ENCODE data around the gene IGF1.

Gene IGF1

GRCh38 chr12:102480406-102480805, at the start of gene IGF1:
Gene IGF1 (minus strand): TSS chr12:102480563. CDS start chr12:102480381, 182 bp downstream.
- no peak for DNase-seq (ENCODE audit: low read depth in 3 of 3)

DNA sequence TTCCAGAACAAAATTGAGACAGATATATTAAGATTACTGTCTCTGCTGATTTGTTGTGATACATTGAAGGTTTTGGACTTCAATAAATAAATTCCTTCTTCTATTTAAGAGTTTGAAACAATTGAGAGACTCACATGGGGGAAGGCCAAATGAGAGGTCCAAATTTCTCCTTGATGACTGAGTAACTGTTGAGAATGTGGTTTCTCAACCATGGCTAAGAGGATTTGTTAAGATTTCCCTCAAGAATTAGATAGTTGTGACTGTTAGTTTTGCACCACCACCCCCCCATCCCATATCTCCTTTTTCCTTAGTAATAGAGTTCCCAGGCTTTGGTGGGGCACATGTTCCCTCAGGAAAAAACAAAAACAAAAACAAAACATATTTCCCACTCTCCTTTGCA, 47.7 kb upstream of the IGF1 start:
- no peak for DNase-seq (ENCODE audit: low read depth in 3 of 3)

- DNase-seq (ENCODE audit: low read depth in 3 of 3), result no peak
Measured at GRCh38 chr12:102527171-102527720, 46.9 kb upstream of the IGF1 start.

DNA sequence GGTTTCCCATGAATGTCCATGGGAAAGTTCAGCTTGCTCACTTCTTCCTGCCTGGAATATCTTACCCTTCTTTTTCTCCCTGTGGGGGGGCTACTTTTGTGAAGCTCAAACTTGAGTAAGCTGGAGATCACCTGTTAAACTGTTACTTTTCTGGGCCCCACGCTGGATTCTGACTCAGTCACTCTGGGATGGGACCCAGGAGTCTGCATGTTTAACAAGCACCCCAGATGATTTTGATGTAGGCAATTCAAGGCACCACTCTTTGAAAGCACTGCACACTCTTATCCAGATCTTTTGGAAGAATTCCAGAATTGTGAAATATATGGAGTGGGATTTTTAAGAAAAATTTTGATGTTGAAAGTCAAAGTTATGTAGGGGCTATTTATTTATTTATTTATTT, 46.3 kb upstream of the IGF1 start:
- no peak for DNase-seq (ENCODE audit: low read depth in 3 of 3)

- DNase-seq (ENCODE audit: low read depth in 3 of 3), result no peak
Measured at GRCh38 chr12:102522768-102523167, 42.4 kb upstream of the IGF1 start.

DNA sequence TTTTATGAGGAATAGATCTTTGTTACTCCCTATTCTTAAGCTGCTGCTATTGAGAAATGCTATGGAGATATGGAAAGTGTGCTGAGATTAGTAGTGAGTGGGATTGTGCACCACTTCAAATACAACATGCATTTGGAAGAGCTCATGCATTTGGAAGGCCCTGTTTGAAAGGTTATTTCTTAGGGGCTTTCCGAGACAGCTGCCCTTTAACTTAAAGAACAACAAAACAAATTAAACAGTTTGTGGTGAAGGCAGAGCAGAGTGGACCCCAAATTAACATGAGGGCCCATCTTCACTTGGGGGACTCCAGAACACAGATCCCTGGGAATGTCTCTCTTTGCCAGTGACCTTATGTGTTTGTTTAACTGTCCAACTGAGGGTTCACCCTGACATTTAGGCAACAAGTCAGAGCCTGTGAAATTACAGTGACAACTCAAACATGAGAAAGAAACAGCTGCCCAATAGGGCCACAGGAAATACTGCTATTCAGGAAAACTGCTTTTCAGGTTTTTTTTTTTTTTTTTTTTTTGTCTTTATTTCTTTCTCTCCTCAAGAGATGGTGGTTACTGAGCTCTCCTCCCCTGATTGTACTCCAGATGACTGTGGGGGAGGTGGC, 41.4 kb upstream of the IGF1 start:
- no peak for DNase-seq (ENCODE audit: low read depth in 3 of 3)

DNA sequence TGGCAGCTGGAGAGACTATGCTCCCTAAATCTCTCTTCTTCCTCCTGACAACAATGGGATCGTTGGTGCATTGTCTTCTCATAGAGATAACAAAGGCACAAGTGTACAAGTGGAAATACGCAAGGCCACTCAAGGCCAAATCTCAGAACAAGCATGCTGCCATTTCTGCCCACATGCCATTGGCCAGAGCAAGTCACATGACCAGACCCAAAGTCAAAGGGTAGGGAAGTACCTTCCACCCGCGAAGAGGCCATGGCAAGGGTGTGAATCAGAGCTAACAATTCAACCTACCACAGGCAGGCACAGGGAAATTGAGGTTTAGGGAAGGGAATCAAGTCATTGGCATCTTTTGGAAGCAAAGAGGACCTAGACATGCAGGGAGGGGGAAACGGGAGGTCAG, 38.5 kb upstream of the IGF1 start:
- DNase-seq (ENCODE audit: low read depth in 3 of 3), result no peak

GRCh38 chr12:102514696-102515095, 34.3 kb upstream of the IGF1 start:
- DNase-seq (ENCODE audit: low read depth in 3 of 3), result no peak

DNA sequence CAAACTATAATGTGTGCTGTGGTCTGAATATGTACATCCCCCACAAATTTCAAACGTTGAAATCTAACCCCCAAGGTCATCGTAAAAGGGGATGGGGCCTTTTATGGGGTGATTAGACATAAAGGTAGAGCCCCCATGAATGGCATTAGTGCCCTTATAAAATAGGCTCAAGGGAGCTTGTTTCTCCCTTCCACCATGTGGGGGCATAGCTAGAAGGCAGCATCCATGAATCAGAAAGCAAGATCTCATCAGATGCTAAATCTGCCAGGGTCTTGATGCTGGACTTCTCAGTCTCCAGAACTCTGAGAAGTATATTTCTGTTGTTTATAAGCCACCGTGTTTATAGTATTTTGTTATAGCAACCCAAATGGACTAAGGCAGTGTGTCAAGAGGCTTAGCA, 33.4 kb upstream of the IGF1 start:
- DNase-seq (ENCODE audit: low read depth in 3 of 3), result no peak

GRCh38 chr12:102513272-102513671, 32.9 kb upstream of the IGF1 start:
- no peak for DNase-seq (ENCODE audit: low read depth in 3 of 3)

DNA sequence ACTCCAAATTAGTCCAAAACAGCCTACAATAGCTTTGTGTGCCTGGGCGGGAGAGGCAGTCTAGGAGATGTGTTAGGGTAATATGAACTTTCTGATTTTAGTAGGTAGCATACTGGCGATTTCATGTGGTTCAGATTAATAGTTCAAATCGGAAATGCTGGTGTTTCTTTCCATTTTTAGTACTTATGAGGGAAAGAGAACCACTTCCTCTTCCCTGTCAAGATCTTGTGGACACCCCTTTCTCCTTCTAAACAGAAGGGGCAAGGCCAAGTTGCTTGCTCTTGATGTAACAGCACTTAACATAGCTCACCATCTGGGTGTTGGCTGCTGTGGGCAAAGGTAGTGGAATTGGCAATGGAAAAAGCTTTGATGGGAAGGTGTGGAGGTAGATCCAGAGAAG, 32.2 kb upstream of the IGF1 start:
- no peak for DNase-seq (ENCODE audit: low read depth in 3 of 3)

DNA sequence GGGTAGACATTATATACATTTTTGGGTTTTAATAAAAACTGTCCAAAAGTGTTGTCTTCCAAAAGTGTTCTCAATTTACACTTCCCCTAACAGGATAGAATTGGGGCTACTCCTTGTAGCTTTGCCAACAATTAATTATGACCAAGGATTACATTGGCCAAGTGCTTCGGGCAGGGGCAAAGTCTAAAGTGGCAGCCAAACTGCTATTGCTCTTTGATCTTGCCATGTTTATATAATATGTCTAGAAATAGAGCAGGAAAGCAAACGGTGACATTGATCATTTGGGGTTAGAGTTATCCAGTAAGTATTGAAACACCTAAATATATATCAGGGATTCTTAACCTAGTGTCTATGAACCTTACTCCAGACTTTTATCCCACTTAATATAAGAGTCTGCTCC, 31.2 kb upstream of the IGF1 start:
- no peak for DNase-seq (ENCODE audit: low read depth in 3 of 3)

- DNase-seq (ENCODE audit: low read depth in 3 of 3), result no peak
Measured at GRCh38 chr12:102510463-102510862, 30.1 kb upstream of the IGF1 start.

GRCh38 chr12:102510031-102510430, 29.7 kb upstream of the IGF1 start:
- no peak for DNase-seq (ENCODE audit: low read depth in 3 of 3)

DNA sequence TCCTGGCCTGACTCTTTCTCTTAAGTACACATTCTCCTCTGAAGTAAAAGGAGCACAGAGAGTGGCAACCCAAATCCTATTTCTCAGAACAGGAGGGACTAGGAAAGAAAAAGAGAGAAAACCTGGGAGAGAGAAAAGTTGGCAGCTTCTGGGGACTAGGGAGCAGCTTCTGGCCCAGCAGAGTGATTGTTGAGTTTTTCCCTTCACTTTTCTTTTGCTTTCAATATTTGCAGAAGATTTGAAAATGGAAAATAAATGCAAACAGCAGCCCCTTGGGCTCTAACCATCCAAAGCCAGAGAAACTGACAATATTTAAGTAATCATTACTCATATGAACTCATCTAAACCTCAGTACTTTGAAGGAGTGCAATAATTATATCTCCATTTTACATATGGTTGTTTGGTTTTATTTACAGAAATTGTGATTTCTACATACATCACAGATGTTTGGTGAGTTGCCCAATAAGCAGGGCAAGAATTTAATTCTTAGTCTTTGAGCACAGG, 28.8 kb upstream of the IGF1 start:
- no peak for DNase-seq (ENCODE audit: low read depth in 3 of 3)

- DNase-seq (ENCODE audit: low read depth in 3 of 3), result no peak
Measured at GRCh38 chr12:102508052-102508451, 27.7 kb upstream of the IGF1 start.

DNA sequence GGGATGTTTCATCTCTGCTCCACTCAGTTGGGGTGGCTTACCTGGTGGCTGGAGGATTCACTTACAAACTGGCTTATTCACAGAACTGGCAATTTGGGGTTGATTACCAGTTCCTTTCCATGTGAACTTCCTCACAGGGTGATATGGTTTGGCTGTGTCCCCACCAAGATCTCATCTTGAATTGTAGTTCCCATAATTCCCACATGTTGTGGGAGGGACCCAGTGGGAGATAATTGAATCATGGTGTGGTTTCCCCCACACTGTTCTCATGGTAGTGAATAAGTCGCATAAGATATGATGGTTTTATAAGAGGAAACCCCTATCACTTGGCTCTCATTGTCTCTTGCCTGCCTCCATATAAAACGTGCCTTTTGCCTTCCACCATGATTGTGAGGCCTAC, 26.9 kb upstream of the IGF1 start:
- no peak for DNase-seq (ENCODE audit: low read depth in 3 of 3)

- no peak for DNase-seq (ENCODE audit: low read depth in 3 of 3)
Measured at GRCh38 chr12:102504871-102505270, 24.5 kb upstream of the IGF1 start.

DNA sequence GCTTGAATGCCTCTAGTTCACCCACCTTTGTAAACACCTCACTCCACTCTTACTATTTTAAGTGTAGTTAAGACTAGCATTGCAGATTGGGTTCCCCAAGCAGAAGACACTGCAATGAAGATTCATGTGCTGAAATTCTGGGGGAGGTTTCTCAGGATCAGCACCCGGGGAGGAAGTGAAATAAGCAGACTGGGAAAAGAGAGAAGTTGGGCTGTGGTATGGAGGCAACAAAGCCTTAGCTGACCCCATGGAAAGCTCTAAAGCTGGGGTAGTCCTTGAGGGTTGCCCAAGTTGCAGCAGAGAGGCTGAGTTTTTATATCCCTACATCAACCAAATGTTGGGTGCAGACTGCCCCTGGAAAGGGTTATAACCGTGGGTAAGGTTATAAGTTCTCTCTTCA, 23.9 kb upstream of the IGF1 start:
- DNase-seq (ENCODE audit: low read depth in 3 of 3), result no peak

GRCh38 chr12:102503831-102504230, 23.5 kb upstream of the IGF1 start:
- DNase-seq (ENCODE audit: low read depth in 3 of 3), result no peak

DNA sequence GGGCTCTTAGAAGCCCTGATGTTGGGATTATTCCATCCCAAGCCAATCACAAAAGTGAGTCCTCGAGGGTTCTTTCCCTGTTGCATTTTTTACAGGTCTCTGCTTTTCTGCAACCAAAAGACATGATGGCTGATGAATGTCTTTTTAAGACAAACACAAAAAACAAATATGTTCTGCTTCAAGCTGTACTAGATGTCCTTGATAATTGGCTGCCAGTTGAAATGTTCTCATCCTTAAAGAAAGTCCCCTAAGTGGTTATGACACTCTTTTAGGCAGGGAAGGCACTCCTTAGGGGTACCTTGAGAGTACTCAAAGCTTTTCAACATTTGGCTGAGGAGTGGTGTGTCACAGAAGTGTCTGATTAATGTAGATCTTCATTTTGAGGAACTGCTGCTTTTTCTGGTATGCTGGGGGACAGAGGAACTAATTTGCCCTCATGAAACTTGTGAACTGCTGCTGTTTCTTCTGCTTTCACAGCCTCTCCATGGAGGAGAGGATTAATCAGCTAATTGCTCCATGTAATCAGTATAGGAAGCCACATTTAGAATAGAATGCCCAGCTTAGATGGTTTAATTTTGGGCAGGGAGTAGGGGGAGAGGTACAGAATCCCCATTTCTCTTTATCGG, 22.8 kb upstream of the IGF1 start:
- no peak for DNase-seq (ENCODE audit: low read depth in 3 of 3)

DNA sequence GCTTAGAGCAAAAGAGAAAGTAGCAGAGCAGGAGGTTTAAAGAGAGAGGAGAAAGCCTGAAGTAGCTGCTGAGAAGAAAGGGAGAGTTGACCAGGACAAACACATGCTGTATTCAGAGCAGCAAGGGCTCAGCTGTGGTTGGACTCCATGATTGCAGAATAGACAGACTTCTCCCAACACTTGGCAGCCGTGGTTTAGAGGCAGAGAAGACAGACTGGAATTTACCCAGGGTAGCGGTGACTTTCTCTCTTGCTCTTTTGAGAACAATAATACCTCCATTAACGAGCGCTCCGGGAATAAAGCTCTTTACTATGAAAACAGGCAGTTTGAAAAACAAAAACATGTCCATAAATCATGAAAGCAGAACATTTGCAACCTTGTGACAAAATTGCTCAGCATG, 21.4 kb upstream of the IGF1 start:
- no peak for DNase-seq (ENCODE audit: low read depth in 3 of 3)

GRCh38 chr12:102498471-102498870, 18.1 kb upstream of the IGF1 start:
- no peak for DNase-seq (ENCODE audit: low read depth in 3 of 3)

GRCh38 chr12:102497743-102498142, 17.4 kb upstream of the IGF1 start:
- DNase-seq (ENCODE audit: low read depth in 3 of 3), result no peak

Measured in stimulated activated CD4-positive, alpha-beta T cell treated with anti-CD3 and anti-CD28 coated beads, TNF-alpha, amount 100 ng/mL, for 4 hours (primary cell).